GM12878 (cell line): ENCODE results near the gene KRTAP1-3.

Experiments
- CHD2 ChIP-seq: IDR thresholded peaks from 2 replicates; pipeline ENCODE4 v1.6.1; 2011; ENCODE audit warnings: low read depth, low read length, improper control_type of control experiment, borderline replicate concordance
- EGR1 ChIP-seq, 2 experiments: IDR thresholded peaks; 1 replicate in 1 of 2; 2 replicates in 1 of 2; pipeline ENCODE4 v1.6.1; 2011 to 2012; ENCODE audit warnings: low read depth in 2 of 2, low read length in 2 of 2, borderline replicate concordance in 1 of 2, mild to moderate bottlenecking in 1 of 2, moderate library complexity in 1 of 2
- POLR2A ChIP-seq: IDR thresholded peaks from 2 replicates; pipeline ENCODE4 v1.6.1; 2011; ENCODE audit warnings: low read depth, mild to moderate bottlenecking, low read length

DNA sequence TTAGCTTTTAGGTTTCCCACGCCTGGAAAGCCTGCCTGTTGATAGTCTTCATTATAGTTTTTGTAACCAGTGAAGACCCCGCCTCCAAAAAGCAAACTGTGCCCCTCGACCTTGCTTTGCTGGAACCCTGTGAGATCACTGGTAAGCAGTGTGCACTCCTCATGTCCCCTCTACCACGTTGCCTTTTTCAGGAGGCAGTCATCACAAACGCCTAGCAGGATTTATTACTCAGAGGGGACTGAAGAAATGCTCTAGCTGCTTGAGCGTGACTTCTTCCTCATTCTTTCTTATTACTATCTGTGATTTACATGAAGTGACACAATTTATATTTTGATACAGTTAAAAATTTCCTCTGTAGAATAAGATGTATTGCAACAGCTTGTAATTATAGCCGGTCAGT lies 19.2 kb downstream of the KRTAP1-3 start:
- TF ChIP-seq POLR2A (no peak), EGR1 (IDR thresholded peaks at IDR 0.05; ENCODE audit: borderline replicate concordance in 1 of 2, low read depth in 2 of 2, low read length in 2 of 2) (no peak), CHD2 (no peak)
